Upper lobe of left lung (tissue), 6 donors: Measurements from ENCODE around the gene GPR15LG. TPM values are rescaled to one million over a fixed set of nuclear protein-coding genes. Genes with fewer than 3 reads are reported as not detected.
"Not testable (repeated sequence)": the region's sequence is repeated elsewhere in the genome, so short reads cannot be mapped to it uniquely, and the experiment has no call there.

Experiments used
- ATAC-seq, 2 donors: fragments of 200-7000 bp; cut with Tn5 transposase; one replicate each; pipeline ENCODE4 v1.9.1; 2022; ENCODE audit warnings: mild to moderate bottlenecking in 2 of 2, moderate library complexity in 2 of 2; ENCODE audit not compliant: low FRiP score in 2 of 2
- DNase-seq, 2 donors: peaks; one replicate each; pipeline ENCODE4 v3.0.0-alpha.2; 2019 to 2020
- H3K27ac ChIP-seq, 4 donors: fragments of 200-600 bp; sonication (generic); one replicate each; pipeline ENCODE4 v1.5.1; 2016 to 2019
- H3K27me3 ChIP-seq, 4 donors: fragments of 200-600 bp; sonication (generic); one replicate each; pipeline ENCODE4 v1.5.1; 2017 to 2019
- H3K36me3 ChIP-seq, 4 donors: fragments of 200-600 bp; sonication (generic); one replicate each; pipeline ENCODE4 v1.5.1; 2016 to 2019
- H3K4me1 ChIP-seq, 4 donors: fragments of 200-600 bp; sonication (generic); one replicate each; pipeline ENCODE4 v1.5.1; 2018 to 2019
- H3K4me3 ChIP-seq, 4 donors: fragments of 200-600 bp; sonication (generic); one replicate each; pipeline ENCODE4 v1.5.1; 2017 to 2019; ENCODE audit warnings: mild to moderate bottlenecking in 2 of 4, moderate library complexity in 1 of 4
- H3K9me3 ChIP-seq, 4 donors: fragments of 200-600 bp; sonication (generic); one replicate each; pipeline ENCODE4 v1.5.1; 2018 to 2019
- EP300 ChIP-seq, 4 donors: sonication (generic); formaldehyde crosslinking; IDR thresholded peaks; one replicate each; pipeline ENCODE4 v1.5.1; 2017; ENCODE audit warnings: antibody characterized with exemption in 4 of 4, control low read depth in 2 of 4
- POLR2A ChIP-seq, 4 donors: fragments of 450-650 bp; IDR thresholded peaks; one replicate each; pipeline ENCODE4 v1.5.1; 2016 to 2017; ENCODE audit warnings: antibody characterized with exemption in 4 of 4, mild to moderate bottlenecking in 2 of 4
- POLR2AphosphoS5 ChIP-seq, 2 donors: sonication (generic); formaldehyde crosslinking; IDR thresholded peaks; one replicate each; pipeline ENCODE4 v1.5.1; 2017; ENCODE audit warnings: antibody characterized with exemption in 2 of 2
- WGBS, 2 donors: methylation state at CpG; one replicate each; pipeline ENCODE4 v1.1.5; 2017 to 2018; 5-methylcytosine and 5-hydroxymethylcytosine counted together
- total RNA-seq, 6 donors: library from RNA; depleted of rRNA in 4 of 6; stranded (reverse); fragments of >200 nt in 4 of 6; gene quantifications; one replicate each; pipeline versions ENCODE4 v1.1.0 to v1.2.1, GENCODE V29; 2016 to 2021
- TF ChIP-seq, protein P1 (sequence below), 6 experiments: fragments of 450-650 bp in 4 of 6; fragments of 200-600 bp in 2 of 6; sonication (generic) in 2 of 6; IDR thresholded peaks; one replicate each; pipeline ENCODE4 v1.5.1; 2016 to 2019; ENCODE audit warnings: antibody characterized with exemption in 6 of 6
- donor health status: DM: no; HTN: no; CAD: no; lungs with moderate emphysema.
- donor health status: DM: no; HTN: yes; CAD: no; lungs with severe emphysema.

GPR15LG gene
- total RNA-seq, 6 donors from 2014 or later, result 0.37 TPM; not detected in 5

- peak overlapping the region; percentile 8 to 96 (median 88) for H3K4me3 ChIP-seq
- H3K9me3 ChIP-seq, result no peaks in the 10 kb centered on the region
- H3K27ac ChIP-seq, result peak overlapping the region; percentile 98 to 100 (median 98)
- ATAC-seq (peak in 1 of 2 donors; percentile 8), DNase-seq (no peak)
- H3K36me3 ChIP-seq, result peaks cover 11 to 23% (median 12%) of the 10 kb centered on the region in 4 donors
- H3K27me3 ChIP-seq, result no peaks in the 10 kb centered on the region
- peaks cover 16 to 18% (median 17%) of the 10 kb centered on the region in 4 donors for H3K4me1 ChIP-seq
- 69 to 76% methylated on average over 20 of the region's 20 CpGs for WGBS, 2 donors
- TF ChIP-seq EP300 (IDR thresholded peaks at IDR 0.05), result no peak
These were observed 35.0 kb upstream of the GPR15LG start for GRCh38 chr10:84138478-84139125.

GRCh38 chr10:84139126-84140035 lies 34.2 kb upstream of the GPR15LG start, which contains the start of gene GHITM:
GHITM (plus strand) TSS chr10:84139509; CDS start chr10:84141501, 1,992 bp downstream.
- peak; percentile 99 to 100 for ATAC-seq
- Histone ChIP-seq H3K9me3 (no peaks in the 10 kb centered on the region), H3K27me3 (no peaks in the 10 kb centered on the region), H3K4me1 (peaks cover 16 to 18% (median 17%) of the 10 kb centered on the region in 4 donors), H3K4me3 (peak within 1 kb of the TSS; percentile 83 to 96 (median 88)), H3K36me3 (peaks cover 18 to 31% (median 19%) of the 10 kb centered on the region in 4 donors), H3K27ac (peak within 1 kb of the TSS; percentile 98 to 100 (median 98))
- 0 to 1% methylated on average over 22 to 49 of the region's 61 CpGs for WGBS, 2 donors
- TF ChIP-seq POLR2AphosphoS5 (IDR thresholded peaks at IDR 0.05), result peak; percentile 93 to 96
- TF ChIP-seq EP300 (IDR thresholded peaks at IDR 0.05), result peak in 1 of 4 donors; percentile 60
- TF ChIP-seq, protein P1, sequence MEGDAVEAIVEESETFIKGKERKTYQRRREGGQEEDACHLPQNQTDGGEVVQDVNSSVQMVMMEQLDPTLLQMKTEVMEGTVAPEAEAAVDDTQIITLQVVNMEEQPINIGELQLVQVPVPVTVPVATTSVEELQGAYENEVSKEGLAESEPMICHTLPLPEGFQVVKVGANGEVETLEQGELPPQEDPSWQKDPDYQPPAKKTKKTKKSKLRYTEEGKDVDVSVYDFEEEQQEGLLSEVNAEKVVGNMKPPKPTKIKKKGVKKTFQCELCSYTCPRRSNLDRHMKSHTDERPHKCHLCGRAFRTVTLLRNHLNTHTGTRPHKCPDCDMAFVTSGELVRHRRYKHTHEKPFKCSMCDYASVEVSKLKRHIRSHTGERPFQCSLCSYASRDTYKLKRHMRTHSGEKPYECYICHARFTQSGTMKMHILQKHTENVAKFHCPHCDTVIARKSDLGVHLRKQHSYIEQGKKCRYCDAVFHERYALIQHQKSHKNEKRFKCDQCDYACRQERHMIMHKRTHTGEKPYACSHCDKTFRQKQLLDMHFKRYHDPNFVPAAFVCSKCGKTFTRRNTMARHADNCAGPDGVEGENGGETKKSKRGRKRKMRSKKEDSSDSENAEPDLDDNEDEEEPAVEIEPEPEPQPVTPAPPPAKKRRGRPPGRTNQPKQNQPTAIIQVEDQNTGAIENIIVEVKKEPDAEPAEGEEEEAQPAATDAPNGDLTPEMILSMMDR (IDR thresholded peaks at IDR 0.05), result peak; percentile 42 to 94 (median 80)
- TF ChIP-seq POLR2A (IDR thresholded peaks at IDR 0.05), result peak; percentile 80 to 97 (median 90)
- DNase-seq, result peak; percentile 95 to 98

DNA sequence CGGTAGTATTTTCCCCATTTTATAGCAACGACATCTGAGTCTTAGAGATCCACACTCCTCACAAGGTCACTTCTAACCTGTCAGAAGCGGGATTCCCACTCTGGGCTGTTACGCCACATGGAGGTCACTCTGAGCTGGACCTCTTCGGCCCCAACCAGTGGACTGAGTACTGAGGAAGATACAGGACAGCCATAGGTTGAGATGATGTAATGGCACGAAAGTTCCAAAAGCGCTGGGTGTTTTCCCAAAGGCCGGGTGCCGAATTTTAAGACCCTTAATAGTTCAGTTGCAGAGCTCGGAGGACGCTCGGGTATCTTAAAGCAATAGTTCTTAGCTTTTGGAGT lies 33.6 kb upstream of the GPR15LG start:
- WGBS, 2 donors, result 7 to 17% methylated on average over 12 of the region's 12 CpGs
- H3K27ac ChIP-seq, result peak overlapping the region; percentile 98 to 100 (median 98)
- ATAC-seq, result peak; percentile 3 to 71
- DNase-seq, result peak in 1 of 2 donors; percentile 33
- TF ChIP-seq POLR2AphosphoS5 (IDR thresholded peaks at IDR 0.05) (no peak), EP300 (IDR thresholded peaks at IDR 0.05) (no peak), POLR2A (IDR thresholded peaks at IDR 0.05) (no peak)
- TF ChIP-seq, protein P1 (IDR thresholded peaks at IDR 0.05), result no peak
- peak overlapping the region; percentile 83 to 96 (median 88) for H3K4me3 ChIP-seq
- H3K9me3 ChIP-seq, result no peaks in the 10 kb centered on the region
- H3K4me1 ChIP-seq, result peaks cover 16 to 18% (median 17%) of the 10 kb centered on the region in 4 donors
- H3K27me3 ChIP-seq, result no peaks in the 10 kb centered on the region
- H3K36me3 ChIP-seq, result peaks cover 22 to 37% (median 25%) of the 10 kb centered on the region in 4 donors

- no peaks in the 10 kb centered on the region for H3K9me3 ChIP-seq
- H3K4me3 ChIP-seq, result no peak overlapping the region
- DNase-seq, result no peak
- TF ChIP-seq POLR2A (IDR thresholded peaks at IDR 0.05) (no peak), EP300 (IDR thresholded peaks at IDR 0.05) (no peak), POLR2AphosphoS5 (IDR thresholded peaks at IDR 0.05) (no peak)
- TF ChIP-seq, protein P1 (IDR thresholded peaks at IDR 0.05), result no peak
- H3K36me3 ChIP-seq, result peaks cover 73 to 98% (median 81%) of the 10 kb centered on the region in 4 donors
- no peak overlapping the region for H3K27ac ChIP-seq
- no peak for ATAC-seq
- H3K4me1 ChIP-seq, result no peaks in the 10 kb centered on the region
- H3K27me3 ChIP-seq, result no peaks in the 10 kb centered on the region
These were observed 26.3 kb upstream of the GPR15LG start for GRCh38 chr10:84147347-84147746.

DNA sequence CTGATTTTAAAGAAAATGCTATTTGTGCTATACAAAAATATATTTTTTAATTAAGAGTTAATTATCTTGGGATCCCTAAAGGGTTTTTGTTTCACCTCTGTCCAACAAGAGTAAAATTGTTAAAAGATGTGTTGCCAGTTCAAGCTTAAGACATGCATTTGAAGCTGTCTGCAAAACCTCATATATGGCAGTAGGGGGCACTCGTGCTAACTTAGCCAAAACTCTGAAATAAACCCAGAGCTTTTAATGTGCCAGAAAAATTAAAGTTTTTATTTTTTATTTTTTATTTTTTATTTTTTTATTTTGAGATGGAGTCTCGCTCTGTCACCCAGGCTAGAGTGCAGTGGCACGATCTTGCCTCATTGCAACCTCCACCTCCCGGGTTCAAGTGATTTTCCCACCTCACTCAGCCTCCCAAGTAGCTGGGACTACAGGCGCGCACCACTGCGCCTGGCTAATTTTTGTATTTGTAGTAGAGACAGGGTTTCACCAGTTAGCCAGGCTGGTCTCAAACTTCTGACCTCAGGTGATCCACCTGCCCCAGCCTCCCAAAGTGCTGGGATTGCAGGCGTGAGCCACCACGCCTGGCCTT lies 25.5 kb upstream of the GPR15LG start:
- not testable (repeated sequence) for DNase-seq, H3K4me3 ChIP-seq, H3K27ac ChIP-seq, H3K9me3 ChIP-seq, H3K4me1 ChIP-seq, H3K27me3 ChIP-seq
- peaks cover 70 to 98% (median 82%) of the 10 kb centered on the region in 4 donors for H3K36me3 ChIP-seq
- TF ChIP-seq, protein P1 (IDR thresholded peaks at IDR 0.05), result peak in 4 of 6 experiments; percentile 40 to 65 (median 51)
- WGBS, 2 donors, result 80 to 86% methylated on average over 9 of the region's 9 CpGs
- peak in 1 of 2 donors; percentile 65 for ATAC-seq
